K562 (cell line): ENCODE measurements around the gene TNPO2. TPM values are rescaled to one million over a fixed set of nuclear protein-coding genes. Genes with fewer than 3 reads are reported as not detected.

Source experiments
- CCNT2 ChIP-seq: IDR thresholded peaks from 2 replicates; pipeline ENCODE4 v1.6.1; 2011; ENCODE audit warnings: borderline replicate concordance, low read depth, mild to moderate bottlenecking, moderate library complexity, mixed read lengths, low read length; ENCODE audit not compliant: insufficient read length; ENCODE audit errors: extremely low read depth
- ERF ChIP-seq: fragments of 450-650 bp; formaldehyde crosslinking; IDR thresholded peaks from 2 replicates; pipeline ENCODE4 v1.4.0; 2020; ENCODE audit warnings: mild to moderate bottlenecking, mixed read lengths
- GTF2A2 ChIP-seq: IDR thresholded peaks from 2 replicates; pipeline ENCODE4 v1.6.1; 2016; ENCODE audit warnings: mild to moderate bottlenecking, missing genetic modification characterization, missing compliant biosample characterization
- HLTF ChIP-seq: fragments of 450-650 bp; IDR thresholded peaks from 2 replicates; pipeline ENCODE4 v1.6.1; 2016
- HMG20A ChIP-seq: fragments of 450-650 bp; formaldehyde crosslinking; conservative IDR thresholded peaks from 2 replicates; pipeline ENCODE4 v1.4.0; 2020; ENCODE audit warnings: mild to moderate bottlenecking, mixed read lengths
- ILK ChIP-seq: fragments of 450-650 bp; IDR thresholded peaks from 2 replicates; pipeline ENCODE4 v1.6.1; 2016; ENCODE audit warnings: missing genetic modification characterization, low read depth, mild to moderate bottlenecking, missing compliant biosample characterization, moderate library complexity, borderline replicate concordance
- KLF10 ChIP-seq: fragments of 250-450 bp; sonication (Bioruptor Pico); IDR thresholded peaks from 2 replicates; pipeline ENCODE4 v1.6.1; 2021; ENCODE audit warnings: matching md5 sums
- NR3C1 ChIP-seq: sonication (generic); formaldehyde crosslinking; IDR thresholded peaks from 2 replicates; pipeline ENCODE4 v1.8.1; 2022; ENCODE audit warnings: missing genetic modification reagents
- PHTF2 ChIP-seq: fragments of 250-450 bp; sonication (Bioruptor Pico); IDR thresholded peaks from 2 replicates; pipeline ENCODE4 v1.5.0; 2021; ENCODE audit warnings: mild to moderate bottlenecking
- SMARCA4 ChIP-seq: fragments of 450-650 bp; IDR thresholded peaks from 2 replicates; pipeline ENCODE4 v1.6.1; 2016
- SREBF1 ChIP-seq: fragments of 150-350 bp; IDR thresholded peaks from 2 replicates; pipeline ENCODE4 v1.6.1; 2014; ENCODE audit warnings: antibody characterized with exemption, low read depth, low read length, borderline replicate concordance
- TSC22D4 ChIP-seq: fragments of 450-650 bp; IDR thresholded peaks from 2 replicates; pipeline ENCODE4 v1.6.1; 2016; ENCODE audit warnings: missing genetic modification characterization, missing biosample characterization, control low read depth
- polyA plus RNA-seq, 8 experiments: library from polyadenylated mRNA; depleted of rRNA in 4 of 8; stranded (reverse) in 5 of 8; unstranded in 3 of 8; fragments of >200 nt; fragmentation: Nextera tagmentation in 2 of 8; fragmentation: Illumina TruSeq in 1 of 8; extraction: Ambion mirVana in 2 of 8; extraction: Trizol in 1 of 8; gene quantifications; 2 replicates each; pipeline versions ENCODE4 v1.2.1 to v1.2.3, GENCODE V29; 2011 to 2014; ENCODE audit warnings: inconsistent platforms in 1 of 8, missing spikeins in 1 of 8
- total RNA-seq, 7 experiments: library from RNA; depleted of rRNA in 6 of 7; stranded (reverse); fragments of >200 nt in 6 of 7; fragmentation: Illumina TruSeq in 2 of 7; extraction: Trizol in 2 of 7; gene quantifications; 2 replicates each; pipeline versions ENCODE4 v1.2.1 to v1.2.3, GENCODE V29; 2011 to 2021; ENCODE audit warnings: low replicate concordance in 1 of 7
- TF ChIP-seq, protein P1 (sequence below), 2 experiments: fragments of 450-650 bp in 1 of 2; IDR thresholded peaks; 2 replicates each; pipeline ENCODE4 v1.6.1; 2011 to 2017; ENCODE audit warnings: low read depth in 2 of 2, antibody characterized with exemption in 1 of 2, borderline replicate concordance in 1 of 2, low read length in 1 of 2, mild to moderate bottlenecking in 1 of 2, mixed read lengths in 1 of 2; ENCODE audit not compliant: control insufficient read depth in 1 of 2
- TF ChIP-seq, protein P2 (sequence below): fragments of 250-450 bp; sonication (Bioruptor Pico); IDR thresholded peaks from 2 replicates; pipeline ENCODE4 v1.5.0; 2020; ENCODE audit warnings: mild to moderate bottlenecking
- TF ChIP-seq, protein P3 (sequence below): sonication (generic); formaldehyde crosslinking; IDR thresholded peaks from 2 replicates; pipeline ENCODE4 v1.8.0; 2022; ENCODE audit warnings: missing genetic modification reagents, mild to moderate bottlenecking, borderline replicate concordance
- TF ChIP-seq, protein P4 (sequence below): sonication (generic); formaldehyde crosslinking; IDR thresholded peaks from 2 replicates; pipeline ENCODE4 v1.8.1; 2023; ENCODE audit warnings: mild to moderate bottlenecking, missing genetic modification reagents
- TF ChIP-seq, protein P5 (sequence below): fragments of 250-450 bp; sonication (Bioruptor Pico); IDR thresholded peaks from 2 replicates; pipeline ENCODE4 v1.9.0; 2021; ENCODE audit warnings: mild to moderate bottlenecking, inconsistent platforms

TNPO2 gene
- total and polyA plus RNA-seq, 9 of the 15 experiments (the other 6 are each of a cell fraction or from before 2014, with no cell fraction given) = 6.0 to 126 (median 53.8) TPM

DNA sequence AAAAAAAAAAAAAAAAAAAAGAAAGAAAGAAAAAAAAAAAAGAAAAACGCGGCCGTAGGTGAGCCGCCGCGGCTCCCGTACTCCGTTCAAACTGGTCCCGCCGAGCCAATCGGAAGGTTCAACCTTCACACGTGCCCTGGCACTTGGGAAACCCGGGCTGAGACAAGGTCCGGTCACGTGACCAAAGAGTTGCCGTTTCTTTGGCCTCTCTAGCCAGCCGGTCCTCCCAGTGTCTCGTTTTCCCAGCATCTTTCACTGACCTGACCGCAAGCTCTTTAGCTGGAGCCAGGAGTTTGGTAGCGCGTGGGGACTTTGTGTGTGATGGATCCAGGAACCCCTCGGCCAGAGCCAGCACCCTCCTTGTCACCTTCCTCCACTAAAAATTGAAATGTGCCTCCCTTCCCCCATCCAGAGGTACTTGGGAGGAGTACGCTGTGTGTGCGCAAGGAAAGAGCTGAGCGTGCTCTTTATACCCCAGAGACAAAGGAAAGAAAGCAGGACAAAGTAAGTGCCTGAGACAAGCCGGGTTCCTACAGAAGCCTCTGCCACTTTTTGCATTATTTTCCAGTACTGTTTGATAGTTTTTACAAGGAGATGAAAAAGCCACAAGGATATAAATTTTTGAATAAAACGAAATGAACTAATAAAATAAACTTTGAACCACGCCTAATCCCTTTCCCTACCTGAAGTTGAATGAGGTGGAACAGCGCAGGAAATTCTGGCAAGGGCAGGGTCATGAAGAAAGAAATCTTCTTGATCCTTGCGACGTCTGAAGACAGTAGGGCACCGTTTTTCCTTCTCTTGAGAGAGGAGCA, 959 bp downstream of the TNPO2 start (continued):
- TF ChIP-seq ILK (no peak), HMG20A (CRISPR knock-in tag) (no peak), CCNT2 (peak; percentile 33), SMARCA4 (0 out of 2 replicates have a peak, but pooled peaks have one; percentile 36), KLF10 (CRISPR knock-in tag) (no peak), ERF (CRISPR knock-in tag) (peak; percentile 67; the same call in 1 of the 2 replicates), PHTF2 (CRISPR knock-in tag) (no peak), GTF2A2 (tag) (no peak), HLTF (no peak), TSC22D4 (tag) (no peak), SREBF1 (peak; percentile 59; the same call in 1 of the 2 replicates), NR3C1 (no peak)
- TF ChIP-seq, protein P1, sequence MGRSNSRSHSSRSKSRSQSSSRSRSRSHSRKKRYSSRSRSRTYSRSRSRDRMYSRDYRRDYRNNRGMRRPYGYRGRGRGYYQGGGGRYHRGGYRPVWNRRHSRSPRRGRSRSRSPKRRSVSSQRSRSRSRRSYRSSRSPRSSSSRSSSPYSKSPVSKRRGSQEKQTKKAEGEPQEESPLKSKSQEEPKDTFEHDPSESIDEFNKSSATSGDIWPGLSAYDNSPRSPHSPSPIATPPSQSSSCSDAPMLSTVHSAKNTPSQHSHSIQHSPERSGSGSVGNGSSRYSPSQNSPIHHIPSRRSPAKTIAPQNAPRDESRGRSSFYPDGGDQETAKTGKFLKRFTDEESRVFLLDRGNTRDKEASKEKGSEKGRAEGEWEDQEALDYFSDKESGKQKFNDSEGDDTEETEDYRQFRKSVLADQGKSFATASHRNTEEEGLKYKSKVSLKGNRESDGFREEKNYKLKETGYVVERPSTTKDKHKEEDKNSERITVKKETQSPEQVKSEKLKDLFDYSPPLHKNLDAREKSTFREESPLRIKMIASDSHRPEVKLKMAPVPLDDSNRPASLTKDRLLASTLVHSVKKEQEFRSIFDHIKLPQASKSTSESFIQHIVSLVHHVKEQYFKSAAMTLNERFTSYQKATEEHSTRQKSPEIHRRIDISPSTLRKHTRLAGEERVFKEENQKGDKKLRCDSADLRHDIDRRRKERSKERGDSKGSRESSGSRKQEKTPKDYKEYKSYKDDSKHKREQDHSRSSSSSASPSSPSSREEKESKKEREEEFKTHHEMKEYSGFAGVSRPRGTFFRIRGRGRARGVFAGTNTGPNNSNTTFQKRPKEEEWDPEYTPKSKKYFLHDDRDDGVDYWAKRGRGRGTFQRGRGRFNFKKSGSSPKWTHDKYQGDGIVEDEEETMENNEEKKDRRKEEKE (IDR thresholded peaks at IDR 0.05; ENCODE audit: borderline replicate concordance in 1 of 2, control insufficient read depth in 1 of 2, low read depth in 2 of 2, low read length in 1 of 2) = no peak; a peak in 1 of 4 replicates
- TF ChIP-seq, protein P2, sequence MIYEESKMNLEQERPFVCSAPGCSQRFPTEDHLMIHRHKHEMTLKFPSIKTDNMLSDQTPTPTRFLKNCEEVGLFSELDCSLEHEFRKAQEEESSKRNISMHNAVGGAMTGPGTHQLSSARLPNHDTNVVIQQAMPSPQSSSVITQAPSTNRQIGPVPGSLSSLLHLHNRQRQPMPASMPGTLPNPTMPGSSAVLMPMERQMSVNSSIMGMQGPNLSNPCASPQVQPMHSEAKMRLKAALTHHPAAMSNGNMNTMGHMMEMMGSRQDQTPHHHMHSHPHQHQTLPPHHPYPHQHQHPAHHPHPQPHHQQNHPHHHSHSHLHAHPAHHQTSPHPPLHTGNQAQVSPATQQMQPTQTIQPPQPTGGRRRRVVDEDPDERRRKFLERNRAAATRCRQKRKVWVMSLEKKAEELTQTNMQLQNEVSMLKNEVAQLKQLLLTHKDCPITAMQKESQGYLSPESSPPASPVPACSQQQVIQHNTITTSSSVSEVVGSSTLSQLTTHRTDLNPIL (CRISPR knock-in tag) = no peak
- TF ChIP-seq, protein P3, sequence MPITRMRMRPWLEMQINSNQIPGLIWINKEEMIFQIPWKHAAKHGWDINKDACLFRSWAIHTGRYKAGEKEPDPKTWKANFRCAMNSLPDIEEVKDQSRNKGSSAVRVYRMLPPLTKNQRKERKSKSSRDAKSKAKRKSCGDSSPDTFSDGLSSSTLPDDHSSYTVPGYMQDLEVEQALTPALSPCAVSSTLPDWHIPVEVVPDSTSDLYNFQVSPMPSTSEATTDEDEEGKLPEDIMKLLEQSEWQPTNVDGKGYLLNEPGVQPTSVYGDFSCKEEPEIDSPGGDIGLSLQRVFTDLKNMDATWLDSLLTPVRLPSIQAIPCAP (CRISPR knock-in tag) = no peak
- TF ChIP-seq, protein P4, sequence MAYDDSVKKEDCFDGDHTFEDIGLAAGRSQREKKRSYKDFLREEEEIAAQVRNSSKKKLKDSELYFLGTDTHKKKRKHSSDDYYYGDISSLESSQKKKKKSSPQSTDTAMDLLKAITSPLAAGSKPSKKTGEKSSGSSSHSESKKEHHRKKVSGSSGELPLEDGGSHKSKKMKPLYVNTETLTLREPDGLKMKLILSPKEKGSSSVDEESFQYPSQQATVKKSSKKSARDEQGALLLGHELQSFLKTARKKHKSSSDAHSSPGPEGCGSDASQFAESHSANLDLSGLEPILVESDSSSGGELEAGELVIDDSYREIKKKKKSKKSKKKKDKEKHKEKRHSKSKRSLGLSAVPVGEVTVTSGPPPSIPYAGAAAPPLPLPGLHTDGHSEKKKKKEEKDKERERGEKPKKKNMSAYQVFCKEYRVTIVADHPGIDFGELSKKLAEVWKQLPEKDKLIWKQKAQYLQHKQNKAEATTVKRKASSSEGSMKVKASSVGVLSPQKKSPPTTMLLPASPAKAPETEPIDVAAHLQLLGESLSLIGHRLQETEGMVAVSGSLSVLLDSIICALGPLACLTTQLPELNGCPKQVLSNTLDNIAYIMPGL = no peak
- TF ChIP-seq, protein P5, sequence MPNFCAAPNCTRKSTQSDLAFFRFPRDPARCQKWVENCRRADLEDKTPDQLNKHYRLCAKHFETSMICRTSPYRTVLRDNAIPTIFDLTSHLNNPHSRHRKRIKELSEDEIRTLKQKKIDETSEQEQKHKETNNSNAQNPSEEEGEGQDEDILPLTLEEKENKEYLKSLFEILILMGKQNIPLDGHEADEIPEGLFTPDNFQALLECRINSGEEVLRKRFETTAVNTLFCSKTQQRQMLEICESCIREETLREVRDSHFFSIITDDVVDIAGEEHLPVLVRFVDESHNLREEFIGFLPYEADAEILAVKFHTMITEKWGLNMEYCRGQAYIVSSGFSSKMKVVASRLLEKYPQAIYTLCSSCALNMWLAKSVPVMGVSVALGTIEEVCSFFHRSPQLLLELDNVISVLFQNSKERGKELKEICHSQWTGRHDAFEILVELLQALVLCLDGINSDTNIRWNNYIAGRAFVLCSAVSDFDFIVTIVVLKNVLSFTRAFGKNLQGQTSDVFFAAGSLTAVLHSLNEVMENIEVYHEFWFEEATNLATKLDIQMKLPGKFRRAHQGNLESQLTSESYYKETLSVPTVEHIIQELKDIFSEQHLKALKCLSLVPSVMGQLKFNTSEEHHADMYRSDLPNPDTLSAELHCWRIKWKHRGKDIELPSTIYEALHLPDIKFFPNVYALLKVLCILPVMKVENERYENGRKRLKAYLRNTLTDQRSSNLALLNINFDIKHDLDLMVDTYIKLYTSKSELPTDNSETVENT (CRISPR knock-in tag) = peak; percentile 99
